Measurements from ENCODE around the gene ACTN1.
"Not testable (repeated sequence)": the region's sequence is repeated elsewhere in the genome, so short reads cannot be mapped to it uniquely, and the experiment has no call there.

ACTN1 gene

DNA sequence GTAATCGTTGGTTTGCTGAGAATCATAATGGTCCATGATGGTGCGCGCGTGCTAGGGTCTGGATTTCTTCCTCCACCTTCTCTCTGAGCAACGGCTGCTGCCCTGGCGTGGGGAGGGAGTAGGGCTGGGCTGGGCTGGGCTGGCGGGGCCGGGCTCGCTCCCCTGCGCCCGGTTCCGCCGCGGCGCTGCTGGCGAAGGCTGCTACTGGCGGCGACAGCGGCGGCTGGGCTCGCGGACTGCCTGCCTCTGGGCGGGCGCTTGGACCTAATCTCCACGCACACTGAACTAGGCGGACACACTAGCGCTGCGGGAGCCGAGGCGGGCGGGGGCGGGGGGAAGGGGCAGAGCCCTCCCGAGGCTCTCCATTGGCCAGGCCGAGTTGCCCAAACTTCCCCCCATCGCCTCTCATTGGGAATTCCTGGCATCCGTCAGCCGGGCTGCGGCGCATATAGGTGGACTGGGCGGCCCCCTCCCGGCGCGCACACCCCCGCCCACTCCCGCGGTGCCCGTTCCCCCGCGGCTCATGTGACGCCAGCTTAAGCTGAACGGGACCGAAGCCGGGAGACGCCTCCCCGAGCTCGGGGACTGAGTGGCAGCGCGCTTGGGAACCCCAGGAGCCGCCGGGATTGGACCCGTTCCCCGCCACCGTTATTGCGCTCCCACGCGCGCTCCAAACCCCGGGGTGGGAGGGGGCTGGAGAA, at the start of gene ACTN1:
Gene ACTN1 (minus strand): TSS at position 282 of the 701 bp plus-strand sequence. CDS start 246 bp downstream, at position 36.
- peak; percentile 32 for DNase-seq (ENCODE audit: low read depth)

DNA sequence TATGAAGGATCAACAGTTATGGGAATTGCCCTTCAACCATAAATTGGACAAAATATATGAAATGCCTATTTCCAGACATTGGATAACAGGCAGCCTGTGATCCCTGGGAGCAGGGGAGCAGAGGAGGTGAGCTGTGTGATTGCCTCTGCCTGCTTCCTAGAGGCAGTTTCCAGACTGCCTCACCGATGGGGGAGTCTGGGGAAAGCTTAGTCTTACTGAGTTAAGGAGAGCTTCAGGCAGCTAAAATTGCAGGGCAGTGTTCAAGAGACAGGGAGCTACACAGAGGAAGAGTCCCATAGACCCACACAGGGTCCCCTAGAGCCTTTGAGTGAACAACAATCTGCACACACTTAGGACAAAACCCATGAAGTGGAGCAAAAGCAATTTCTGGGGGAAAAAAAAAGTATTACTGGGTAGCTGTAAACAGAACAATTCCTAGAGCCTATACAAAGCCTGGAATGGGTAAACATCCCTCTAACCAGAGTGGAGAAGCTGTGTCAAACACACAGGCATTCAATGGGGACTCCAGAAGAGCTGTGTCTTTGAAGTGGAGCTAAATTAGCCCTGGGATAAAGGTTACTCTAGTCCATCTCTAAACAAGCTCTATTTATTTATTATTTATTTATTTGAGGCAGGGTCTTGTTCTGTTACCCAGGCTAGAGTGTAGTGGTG, 48.3 kb upstream of the ACTN1 start:
- DNase-seq (ENCODE audit: low read depth) = no peak

DNA sequence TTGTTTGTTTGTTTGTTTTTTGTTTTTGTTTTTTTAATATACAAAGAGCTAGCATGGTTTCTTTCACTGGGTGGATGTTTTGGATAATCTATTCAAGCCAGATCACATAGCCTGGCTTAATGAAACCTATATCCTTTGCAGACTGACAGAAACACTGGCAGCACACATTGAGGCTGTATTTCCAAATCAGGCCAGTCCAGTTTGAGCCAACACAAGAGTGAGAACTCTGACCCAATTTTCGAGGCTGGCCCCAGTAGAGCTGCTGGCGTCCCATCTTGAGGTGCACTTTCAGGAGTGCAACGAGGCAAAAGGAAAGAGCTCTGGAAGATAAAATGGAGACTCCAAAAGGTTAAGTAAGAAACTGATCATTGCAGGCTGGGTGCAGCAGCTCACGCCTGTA, 43.9 kb upstream of the ACTN1 start:
- no peak for DNase-seq (ENCODE audit: low read depth)

DNA sequence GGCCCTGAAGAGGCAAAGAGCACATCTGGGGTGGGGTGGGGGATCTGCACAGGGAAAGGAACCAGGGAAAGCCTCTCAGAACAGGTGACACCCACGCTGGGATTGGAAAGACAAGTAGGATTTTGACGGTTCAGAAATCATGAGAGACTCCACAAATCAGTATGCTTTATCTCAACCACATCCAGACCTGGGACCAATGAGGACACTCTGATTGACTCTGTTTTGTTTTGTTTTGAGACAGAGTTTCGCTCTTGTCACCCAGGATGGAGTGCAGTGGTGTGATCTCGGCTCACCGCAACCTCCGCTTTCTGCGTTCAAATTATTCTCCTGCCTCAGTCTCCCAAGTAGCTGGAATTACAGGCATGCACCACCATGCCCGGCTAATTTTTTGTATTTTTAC, 43.0 kb upstream of the ACTN1 start:
- not testable (repeated sequence) for DNase-seq (ENCODE audit: low read depth)

DNA sequence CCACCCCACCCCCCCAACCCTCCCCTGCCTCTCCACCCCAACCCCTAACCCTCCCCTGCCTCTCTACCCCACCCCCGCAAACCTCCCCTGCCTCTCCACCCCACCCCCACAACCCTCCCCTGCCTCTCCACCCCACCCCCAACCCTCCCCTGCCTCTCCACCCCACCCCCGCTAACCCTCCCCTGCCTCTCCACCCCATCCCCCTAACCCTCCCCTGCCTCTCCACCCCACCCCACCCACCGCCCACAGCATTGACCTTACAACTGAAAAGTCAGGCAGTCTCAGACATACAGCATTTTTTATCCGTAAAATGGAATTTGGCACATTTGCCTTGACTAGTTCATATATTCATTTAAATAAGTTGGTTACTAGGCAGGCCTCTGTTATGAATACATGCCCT, 38.6 kb upstream of the ACTN1 start:
- no peak for DNase-seq (ENCODE audit: low read depth)

DNA sequence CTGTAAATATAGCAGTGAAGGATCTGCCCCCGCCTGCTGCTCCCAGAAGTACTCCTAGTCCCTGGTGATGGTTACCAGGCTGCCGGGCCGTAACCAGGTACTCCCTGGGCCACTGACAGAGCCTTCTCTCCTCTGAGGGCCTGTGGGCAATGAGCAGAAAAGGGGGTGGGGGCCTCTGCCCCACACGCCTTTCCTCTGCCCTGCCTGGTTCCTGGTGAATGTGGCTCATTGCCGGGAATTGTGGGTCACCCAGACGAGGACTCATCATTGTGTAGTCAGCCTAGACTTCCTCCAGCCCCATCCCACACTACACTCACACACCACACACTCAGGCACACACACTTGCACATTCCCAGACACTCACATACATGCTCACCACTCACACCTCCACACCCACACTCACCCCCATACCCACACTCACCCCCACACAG, 35.7 kb upstream of the ACTN1 start:
- no peak for DNase-seq (ENCODE audit: low read depth)

DNA sequence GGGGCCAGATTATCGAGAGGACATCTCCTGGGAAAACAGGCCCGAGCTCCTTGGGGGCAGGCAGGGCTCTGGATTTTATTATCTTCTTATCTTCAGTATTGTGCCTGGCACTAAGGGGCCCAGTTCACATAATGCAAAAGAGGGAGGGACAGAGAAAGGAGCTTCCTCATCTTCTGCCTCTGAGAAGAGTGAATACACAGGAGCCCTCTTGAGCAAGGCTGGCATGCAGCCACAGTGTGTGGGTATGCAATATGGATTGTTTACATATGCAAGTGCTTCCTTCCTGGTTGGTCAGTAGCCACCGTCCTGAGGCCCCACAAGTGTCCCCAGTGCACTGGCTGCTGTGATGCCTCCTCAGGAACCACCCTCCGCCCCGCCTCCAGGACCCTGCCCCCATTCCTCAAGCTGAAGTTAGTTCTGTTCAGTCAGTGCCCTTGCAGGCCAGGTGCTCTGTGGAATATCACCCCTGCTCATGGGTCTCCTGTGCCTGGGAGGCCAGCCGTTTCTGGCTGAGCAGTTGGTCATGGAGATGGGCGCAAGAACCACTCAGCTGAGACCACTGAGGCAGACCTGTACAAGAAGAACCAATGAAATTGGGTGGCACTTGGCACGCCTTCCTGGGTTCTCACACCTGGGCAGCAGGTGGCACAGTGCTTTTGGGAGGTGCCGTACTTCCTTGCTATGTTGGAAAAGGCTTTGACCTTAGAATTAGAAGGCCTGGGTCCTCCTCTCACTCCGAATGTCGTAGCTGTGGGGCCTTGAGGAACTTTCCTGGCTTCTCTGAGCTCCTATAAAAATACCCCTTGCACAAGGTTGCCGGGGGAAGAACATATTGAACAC, 35.1 kb upstream of the ACTN1 start:
- no peak for DNase-seq (ENCODE audit: low read depth)

DNA sequence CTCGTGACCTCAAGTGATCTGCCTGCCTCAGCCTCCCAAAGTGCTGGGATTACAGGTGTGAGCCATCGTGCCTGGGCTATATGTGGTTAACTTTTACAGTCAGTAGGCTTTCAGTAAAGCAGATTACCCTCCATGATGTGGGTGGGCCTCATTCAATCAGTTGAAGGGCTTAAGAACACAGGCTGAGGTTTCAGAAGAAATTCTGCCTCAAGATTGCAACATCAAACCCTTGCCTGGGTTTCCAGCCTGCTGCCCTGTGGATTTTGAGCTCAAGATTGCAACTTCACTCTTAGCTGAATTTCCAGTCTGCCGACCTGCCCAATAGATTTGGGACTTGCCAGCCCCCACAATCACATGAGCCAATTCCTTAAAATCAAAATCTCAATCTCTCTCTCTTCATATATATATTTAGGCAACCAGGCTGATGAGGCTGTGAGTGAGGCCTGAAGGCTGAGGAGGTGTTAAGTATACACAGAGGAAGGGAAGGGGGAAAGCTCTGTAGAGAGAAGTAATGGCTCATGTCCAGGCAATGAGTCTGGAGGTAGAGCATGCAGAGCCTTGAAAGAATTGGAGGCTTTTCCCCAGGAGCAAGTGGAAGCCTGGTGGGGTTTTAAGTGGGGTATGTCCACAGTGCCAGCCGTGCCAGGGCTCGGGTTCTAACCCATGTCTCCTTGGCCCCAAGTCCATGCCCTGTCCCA, 33.3 kb upstream of the ACTN1 start:
- DNase-seq (ENCODE audit: low read depth) = no peak

DNA sequence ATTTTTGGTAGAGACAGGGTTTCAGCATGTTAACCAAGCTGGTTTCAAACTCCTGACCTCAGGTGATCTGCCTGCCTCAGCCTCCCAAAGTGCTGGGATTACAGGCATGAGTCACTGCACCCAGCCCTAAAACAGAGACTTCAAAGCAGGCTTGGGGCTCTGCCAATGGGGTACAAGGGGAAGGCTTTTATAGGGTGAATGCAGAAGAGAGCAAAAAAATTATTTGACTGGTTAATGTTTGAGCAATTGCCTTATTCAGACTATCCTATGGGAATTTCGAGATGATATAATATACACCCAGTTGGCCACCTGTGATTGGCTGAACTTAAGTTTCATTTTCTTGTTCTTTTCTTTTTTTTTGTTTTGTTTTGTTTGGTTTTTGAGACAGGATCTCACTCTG, 31.5 kb upstream of the ACTN1 start:
- DNase-seq (ENCODE audit: low read depth) = no peak

DNA sequence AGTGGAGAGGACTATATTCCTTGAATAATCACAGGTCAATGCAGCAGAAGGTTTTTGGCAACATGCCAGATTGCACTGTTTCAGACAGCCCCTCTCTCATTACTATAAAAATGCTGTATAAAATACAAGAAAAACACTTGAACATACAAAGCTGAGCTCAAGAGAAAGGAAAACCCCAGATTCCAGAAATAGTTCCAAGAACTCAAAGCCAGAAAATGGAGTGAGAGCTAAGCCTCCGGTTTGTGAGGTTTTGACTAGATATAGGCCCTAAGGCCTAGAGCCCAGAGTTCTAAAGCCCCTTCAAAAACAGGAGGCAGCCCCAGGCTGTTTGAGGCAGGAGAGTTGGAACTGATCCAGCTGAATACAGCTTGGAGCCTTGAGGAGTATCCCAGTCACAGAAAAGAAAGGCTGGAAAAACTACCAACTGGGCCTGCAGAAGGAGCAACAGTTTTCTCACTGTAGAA, 29.4 kb upstream of the ACTN1 start:
- no peak for DNase-seq (ENCODE audit: low read depth)

DNA sequence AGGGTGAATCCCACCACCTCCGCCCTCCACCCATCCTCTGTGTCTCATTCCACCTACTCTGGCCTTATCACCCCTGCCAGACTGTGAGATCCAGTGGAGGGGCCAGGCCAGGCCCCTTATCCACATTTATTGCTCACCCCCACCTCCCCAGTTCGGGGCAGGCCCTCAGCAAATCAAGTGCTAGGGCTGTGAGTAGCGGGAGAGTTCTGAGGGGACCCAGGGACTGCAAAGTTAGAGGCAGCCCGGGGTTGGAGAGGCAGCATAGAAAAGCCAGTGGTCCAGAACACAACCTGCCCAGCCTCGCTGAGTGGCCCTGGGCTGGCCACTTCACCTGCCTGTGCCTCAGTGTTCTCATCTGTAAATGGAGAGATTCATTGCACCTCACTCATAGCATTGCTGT, 27.2 kb upstream of the ACTN1 start:
- DNase-seq (ENCODE audit: low read depth) = no peak

DNA sequence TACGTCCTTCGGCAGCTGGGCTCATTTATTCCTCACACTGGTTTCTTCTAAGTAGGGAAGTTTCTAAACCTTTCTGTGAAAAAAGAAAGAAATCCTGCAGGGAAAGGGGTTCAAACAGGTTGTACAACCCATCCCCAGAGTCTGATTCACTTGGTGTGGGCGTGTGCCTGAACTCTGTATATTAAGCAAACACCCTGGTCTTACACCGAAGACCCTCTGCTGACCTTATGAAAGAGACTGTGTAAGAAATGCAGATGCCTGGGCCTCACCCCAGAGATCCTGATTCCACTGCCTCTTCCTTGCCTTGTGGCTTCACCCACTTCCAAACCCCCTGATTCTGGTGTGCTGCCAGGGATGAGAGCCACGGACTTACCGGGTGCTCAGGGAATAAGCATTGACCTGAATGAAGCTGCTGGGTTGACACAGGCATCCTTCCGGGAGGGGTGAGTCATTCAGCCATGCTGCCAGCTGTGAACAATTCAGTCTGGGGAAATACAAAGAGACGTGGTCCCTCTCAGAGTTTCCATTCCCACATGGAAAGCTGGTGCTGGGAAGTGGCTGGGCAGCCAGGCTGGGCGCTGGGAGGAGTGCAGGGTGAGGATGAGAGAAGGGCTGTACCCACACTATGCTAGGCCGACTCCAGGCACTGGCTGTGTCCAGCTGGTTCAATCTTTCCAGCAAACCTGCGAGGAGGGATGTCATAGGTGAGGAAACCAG, 26.5 kb upstream of the ACTN1 start:
- no peak for DNase-seq (ENCODE audit: low read depth)

DNA sequence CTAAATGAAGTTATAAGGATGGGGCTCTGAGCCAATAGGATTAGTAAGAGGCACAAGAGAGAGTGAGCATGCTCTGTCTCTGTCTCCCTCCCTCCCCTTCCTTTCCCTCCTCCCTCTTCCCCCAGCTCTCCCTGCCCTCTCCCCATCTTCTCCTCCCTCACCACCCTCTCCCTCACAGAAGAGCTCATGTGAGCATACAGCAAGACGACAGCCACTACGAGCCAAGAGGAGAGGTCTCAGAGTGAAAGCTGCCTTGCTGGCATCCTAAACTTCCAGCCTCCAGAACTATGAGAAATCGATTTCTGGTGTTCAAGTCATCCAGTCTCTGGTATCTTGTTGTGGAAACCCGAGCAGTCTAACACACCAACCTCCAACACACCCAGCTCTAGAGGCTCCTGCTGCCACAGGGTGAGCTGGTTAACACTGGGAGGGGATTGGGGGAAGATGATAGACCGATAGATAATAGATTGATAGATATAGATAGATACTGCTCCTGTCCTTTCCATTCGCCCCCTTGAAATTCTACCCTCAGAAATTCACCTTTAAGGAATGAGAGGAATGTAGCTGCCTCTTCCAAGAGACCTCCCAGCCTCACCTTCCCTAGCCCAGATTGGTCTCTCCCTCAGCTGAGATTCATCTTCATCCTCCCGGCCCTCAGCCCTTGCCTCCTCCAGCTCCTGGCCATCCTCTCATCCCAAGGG, 25.8 kb upstream of the ACTN1 start:
- DNase-seq (ENCODE audit: low read depth) = no peak

DNA sequence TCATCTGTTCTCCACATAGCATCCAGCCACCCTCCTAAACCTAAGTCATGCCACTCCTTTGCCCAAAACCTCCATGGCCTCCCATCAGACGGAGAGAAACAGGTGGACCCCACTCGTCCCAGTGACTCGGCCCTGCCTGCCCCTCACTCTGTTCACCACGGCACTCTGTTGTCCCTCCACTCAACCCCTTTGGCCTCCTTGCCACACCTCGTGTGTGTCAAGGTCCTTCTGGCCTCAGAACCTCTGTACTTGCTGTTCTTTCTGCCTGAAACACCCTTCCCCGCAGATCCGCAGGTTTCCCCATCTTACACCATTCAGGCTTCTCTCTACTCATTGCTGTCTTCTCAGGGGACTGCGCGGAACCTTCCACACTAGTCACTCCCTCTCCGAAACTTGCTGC, 24.5 kb upstream of the ACTN1 start:
- no peak for DNase-seq (ENCODE audit: low read depth)

DNA sequence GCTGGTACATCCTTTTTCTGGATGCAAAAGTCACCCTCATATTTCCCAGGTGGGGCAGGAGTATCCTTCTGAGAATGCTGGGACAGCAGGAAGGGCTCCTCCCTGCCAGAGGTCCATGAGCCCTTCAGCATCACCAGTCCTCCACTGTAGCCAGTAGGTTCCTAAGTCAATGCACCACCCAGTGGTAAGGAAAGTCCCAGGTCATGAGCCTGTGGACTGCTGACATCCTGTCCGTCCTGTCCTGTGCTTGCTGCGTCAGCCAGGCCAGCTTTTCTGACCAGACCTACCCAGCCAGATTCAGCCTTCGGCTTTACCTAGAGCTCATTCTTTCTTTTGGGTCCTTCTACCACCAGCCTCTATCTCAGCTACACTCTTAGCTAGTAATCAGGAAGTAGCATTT, 23.0 kb upstream of the ACTN1 start:
- DNase-seq (ENCODE audit: low read depth) = no peak

DNA sequence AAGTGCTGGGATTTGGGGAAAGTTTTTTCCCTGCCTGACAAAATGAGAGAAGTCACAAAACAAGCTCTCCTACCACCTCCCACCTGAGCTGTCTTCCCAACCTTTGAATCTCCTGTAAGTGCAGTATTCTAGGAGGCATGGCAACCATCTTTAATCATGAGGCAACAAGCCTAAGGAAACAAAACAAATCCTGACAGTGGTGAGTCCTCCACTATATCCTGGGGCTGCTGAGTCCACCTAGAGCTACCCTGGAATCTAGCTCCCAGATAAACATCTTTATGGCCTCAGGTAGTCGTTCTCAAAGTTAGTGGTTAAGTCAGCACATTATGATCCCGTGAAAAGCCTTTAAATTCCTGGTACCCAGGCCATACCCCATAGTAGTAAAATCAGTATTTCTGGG, 22.3 kb upstream of the ACTN1 start:
- DNase-seq (ENCODE audit: low read depth) = no peak

DNA sequence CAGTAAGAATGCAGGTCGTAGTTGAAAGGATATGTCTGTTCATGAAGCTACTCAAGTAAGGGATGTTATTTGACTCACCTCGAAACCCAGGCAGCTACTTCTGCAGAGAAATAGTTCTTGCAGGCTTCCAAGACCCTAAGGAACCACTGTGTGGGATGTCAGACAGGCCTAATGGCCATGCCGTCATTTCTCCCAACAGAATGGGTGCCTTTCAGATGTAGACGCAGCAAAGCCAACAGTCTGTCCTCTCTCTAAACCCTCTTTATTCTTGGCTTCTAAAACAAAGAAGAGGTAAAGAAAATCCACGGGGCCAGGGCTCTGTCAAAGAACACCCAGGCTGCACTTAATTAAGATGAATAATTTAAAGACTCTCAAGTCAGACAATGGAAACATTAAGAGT, 19.0 kb upstream of the ACTN1 start:
- DNase-seq (ENCODE audit: low read depth) = no peak

DNA sequence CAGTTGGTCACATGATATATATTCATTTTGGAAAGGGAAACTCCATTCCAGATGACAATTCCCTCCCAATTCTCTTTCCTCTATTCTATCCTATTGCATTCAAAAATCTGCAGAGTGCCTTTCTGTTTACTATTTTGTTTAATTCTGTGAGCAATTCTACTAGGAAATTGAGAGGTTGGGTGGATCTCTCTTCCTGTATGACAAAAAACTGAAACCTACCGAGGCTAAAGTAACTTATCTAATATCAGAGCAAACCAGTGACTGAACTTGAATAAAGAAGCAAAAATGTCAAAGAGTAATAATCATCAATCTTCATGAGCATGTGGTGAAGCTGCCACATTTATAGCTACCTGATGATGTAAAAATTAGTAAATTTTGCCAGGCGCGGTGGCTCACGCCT, 16.6 kb upstream of the ACTN1 start:
- no peak for DNase-seq (ENCODE audit: low read depth)

DNA sequence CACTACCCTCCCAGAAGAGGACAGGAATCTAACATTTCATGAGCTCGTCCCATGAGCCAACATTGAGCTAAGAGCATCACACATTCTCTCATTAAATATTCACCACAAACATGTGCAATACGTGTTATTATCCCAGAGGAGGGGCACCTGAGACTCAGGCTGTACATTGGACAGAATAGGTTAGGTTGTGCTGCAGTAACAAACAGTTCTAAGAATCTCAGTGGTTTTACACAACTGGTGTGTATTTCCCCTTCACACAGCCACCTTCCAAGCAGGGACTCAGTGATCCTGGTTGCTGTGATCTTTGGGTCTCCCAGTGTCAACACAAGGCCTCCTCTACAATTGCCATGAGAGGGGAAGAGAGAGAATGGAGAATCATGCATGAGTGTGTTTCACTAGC, 15.0 kb upstream of the ACTN1 start:
- DNase-seq (ENCODE audit: low read depth) = no peak

DNA sequence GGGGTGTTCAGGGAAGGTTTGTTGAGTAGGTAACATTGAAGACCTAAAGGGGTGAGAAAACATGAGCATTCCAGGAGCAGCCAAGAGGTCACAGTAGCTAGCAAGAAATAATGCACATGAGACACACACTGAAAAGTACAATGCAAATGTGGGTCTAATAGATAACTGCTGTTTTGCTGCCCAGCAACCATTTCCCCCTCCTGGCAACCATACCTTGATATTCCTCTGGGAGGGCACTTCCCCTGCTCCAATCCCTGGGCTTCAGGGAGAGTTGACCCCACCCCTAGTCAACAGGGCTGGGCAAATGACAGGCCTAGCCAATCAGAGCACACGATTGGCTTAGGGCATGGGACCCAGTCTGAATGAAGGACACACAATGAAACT, 8.5 kb upstream of the ACTN1 start:
- DNase-seq (ENCODE audit: low read depth) = no peak

All from activated T-helper 1 cell treated with Interleukin-2 at 50 U/mL for 16 hours (primary cell).